Stimulated activated CD4-positive, alpha-beta T cell treated with anti-CD3 and anti-CD28 coated beads, Interleukin-12 subunit alpha, Interleukin-12 subunit beta, amount 100 ng/mL, for 48 hours (primary cell): ENCODE data around the gene TRABD2B.

Experiments used
- DNase-seq, 3 donors: peaks; one replicate each; pipeline ENCODE4 v3.0.0-alpha.2; 2020; ENCODE audit warnings: low read depth in 2 of 3, low spot score in 1 of 3

The TRABD2B gene

DNA sequence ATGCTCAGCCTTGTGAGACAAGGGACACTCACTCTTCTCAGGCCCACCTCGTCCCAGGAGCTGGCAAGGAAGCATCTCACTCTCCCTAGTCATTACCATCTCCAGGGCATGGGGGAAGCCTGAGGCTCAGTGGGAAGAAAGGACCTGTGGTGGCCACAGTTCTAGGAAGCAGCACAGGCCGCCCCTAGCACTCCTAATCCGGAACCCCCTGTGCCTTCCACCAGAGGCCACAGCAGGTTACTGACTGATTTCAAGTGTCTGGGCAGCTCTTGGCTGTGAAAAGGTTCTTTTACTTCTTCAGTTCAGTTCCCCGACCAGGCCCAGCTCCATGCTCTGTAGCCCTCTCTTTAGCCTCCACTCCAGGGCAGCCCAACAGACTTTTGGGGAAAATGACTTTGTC, 84.4 kb downstream of the TRABD2B start:
- no peak for DNase-seq

DNA sequence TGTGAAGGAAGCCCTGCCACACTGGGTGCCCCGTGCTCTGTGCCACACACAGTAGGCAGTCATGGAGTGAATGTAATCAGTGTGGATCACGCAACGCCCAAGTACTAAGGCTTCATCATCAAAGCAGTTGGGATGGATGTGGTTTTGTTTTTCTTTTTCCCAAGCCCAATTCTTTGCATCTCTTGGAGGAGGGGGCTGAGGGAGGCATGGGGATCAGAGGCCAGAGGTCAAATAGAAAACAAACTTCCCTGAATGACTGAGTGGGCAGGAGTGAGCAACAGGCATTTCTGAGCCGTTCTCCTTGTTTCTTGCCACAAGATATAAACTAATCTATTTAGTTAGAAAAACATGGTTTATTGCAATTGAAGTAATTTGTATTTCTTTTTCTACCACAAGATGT, 85.3 kb downstream of the TRABD2B start:
- no peak for DNase-seq

DNA sequence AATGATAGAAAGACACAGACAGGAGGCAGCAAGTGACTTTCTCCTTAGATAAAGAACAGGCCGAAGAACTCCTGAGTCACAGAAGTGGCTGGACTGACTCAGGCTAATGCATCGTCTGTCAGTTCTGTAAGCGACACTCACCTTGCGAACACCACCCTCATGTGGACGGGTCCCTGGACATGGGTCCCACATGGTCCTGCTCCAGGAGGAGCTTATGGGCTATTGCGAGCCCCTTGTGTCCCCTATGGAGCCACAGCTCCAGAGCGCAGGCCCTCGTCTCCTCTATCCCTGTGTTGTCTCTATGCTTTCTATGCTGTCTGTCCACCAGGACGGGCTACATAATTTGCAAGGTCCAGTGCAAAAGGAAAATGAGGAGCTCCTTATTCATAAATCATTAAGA, 85.8 kb downstream of the TRABD2B start:
- no peak for DNase-seq

DNA sequence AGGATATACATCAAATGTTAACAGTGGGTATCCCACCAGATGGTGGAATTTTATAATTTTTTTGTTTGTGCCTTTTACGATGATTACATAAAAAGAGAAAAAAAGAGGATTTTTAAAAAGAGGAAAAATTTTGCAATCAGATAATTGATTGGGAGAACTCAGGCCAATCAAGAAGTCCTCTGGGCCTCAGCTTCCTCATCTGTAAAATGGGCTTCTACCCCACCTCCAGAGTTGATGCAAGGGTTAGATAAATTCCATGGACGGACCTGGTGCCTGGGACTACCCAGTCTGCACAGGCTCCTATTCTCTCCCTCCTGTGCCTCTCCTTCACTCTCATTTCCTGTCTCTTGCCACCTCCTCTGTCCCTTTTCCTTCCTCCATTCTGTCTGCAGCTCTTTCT, 88.9 kb downstream of the TRABD2B start:
- DNase-seq: no peak

DNA sequence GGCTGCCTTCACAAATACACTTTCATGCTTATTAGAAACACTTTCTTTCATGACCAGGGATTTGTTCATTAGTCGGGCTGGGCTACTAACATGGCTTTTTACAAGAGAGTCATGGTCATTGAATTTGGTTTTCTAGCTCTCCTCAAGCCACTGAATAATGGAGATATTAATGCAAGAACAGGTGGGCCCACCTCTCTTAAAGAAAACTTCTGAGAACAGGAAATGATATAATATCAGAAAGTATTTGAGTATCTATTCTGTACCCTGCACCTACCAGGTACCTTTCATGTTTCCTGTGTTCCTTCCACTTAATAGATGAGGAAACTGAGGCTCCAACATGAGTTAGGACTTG, 90.0 kb downstream of the TRABD2B start:
- DNase-seq: no peak

DNA sequence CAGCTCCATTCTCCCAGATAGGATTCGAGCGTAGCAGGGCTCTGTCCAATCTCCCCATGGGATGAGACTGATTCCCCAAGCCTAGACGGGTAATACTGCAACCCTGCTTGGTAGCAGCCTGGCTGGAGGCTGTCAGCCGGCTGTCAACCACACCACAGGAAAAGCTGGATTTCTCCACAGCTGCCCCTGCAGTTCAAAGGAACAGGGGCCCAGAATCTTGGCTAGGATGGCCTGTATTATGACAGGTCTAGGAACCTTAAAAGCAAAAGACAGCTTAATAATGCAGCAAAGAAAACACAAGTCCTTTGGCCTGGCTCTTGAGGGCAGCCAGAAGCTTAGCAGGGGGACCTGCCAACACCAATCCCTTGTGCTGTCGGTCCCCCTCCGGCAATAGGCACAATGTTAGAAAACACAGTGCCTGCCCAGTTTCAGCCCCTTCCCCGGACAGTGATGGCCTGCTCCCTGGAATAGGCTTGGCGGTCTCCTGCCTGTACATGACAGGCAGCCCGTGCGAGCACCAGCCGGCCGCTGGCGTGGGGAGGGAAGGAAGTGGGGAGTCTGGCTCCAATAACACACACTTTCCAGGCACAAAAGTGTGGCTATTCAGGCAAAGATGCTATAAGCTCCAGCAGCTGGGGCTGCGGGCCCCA, 90.5 kb downstream of the TRABD2B start:
- no peak for DNase-seq

DNA sequence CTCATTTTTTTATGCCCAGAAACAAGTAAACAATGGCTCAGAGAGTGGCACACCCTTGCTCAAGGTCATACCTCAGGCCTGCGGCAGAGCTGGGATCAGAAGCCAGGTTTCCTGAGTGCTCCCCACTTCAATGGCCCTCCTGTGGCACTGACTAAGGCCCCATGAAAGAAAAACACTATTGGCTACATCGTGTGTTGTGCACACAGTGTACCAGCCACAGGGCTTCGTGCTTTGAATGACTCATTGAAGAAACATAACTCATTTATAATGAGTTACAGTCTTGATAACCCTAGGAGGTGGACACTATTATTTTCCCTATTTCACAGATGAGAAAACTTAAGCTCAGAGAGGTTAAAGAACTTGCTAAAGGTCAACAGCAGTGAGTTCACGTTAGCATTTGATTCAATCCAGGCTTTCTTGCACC, 91.2 kb downstream of the TRABD2B start:
- DNase-seq: no peak

DNA sequence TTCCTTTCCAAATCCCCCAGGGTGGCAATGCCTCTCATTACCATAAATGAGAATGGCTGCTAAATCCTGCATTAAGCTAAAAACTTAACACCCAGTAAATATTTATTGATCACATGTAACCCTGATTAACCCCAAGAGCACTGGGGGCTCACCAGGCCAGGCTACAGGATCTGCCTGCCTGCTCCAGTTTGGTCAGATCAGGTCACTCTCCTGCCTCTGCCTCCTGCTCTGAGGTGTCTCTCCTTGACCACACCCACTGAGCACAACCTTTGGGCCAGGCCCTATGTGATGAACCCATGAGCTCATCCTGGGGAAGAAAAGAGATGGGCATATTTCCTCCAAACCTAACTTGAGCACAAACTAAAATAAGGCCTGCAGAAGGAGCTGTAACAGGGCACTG, 93.5 kb downstream of the TRABD2B start:
- DNase-seq: no peak

DNA sequence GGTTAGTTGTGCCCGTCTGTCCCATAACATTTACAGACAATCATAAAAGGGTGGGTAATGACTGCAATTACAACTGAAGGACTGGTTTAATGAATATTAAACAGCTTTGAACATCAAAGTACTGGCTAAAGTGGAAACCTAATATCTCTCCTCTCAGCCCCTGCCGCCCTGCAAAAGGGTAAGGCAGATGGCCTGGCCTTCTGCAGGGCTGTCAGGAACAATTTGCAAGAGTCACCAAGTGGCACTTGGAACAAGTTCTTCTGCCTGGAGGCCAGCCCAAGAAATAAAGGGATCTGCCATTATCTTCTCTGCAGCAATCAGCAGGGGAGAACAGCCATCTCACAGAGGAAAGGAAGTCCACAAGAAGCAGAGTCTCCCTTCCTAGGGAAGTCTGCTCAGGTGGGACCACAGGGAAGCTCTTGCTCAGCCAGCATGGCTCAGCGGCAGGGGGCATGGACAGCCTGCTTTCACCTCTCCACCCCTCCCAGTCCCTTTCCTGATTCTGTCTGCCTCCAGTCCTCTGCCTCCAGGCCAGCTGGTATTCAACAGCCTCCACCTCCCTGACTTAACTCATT, 96.1 kb downstream of the TRABD2B start:
- no peak for DNase-seq

DNA sequence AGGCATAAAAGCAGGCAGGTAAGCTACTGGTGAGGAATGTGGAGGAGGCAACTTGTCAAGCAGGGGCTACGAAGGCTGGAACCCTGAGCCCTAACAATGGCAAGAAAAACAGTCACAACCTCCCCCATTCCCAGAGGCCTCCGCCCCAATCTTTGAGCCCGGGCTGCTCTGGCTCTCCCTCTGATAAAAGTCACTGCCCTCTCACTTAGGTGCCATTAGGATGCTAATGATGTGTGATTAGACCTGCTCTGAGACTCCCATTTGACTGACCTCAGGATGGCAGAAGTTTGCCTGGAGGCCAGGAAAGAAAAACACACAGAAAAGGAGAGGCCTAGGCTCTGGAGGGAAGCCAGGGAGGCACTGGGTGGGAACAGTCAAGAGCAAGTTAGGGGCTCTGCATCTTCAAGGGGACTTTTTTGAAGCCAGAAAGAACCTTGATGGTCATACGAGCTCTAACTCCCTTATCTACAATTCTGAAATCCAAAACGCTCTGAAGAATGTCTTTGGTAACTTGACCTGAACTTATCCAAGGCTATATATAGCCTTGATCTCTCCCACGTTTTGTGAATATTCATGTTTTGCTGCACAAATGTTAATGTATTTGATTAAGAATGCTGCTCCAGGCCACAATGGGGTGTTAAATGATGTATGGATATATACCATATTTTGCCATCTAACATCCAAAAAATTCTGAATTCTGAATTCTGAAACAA, 98.9 kb downstream of the TRABD2B start:
- no peak for DNase-seq

DNA sequence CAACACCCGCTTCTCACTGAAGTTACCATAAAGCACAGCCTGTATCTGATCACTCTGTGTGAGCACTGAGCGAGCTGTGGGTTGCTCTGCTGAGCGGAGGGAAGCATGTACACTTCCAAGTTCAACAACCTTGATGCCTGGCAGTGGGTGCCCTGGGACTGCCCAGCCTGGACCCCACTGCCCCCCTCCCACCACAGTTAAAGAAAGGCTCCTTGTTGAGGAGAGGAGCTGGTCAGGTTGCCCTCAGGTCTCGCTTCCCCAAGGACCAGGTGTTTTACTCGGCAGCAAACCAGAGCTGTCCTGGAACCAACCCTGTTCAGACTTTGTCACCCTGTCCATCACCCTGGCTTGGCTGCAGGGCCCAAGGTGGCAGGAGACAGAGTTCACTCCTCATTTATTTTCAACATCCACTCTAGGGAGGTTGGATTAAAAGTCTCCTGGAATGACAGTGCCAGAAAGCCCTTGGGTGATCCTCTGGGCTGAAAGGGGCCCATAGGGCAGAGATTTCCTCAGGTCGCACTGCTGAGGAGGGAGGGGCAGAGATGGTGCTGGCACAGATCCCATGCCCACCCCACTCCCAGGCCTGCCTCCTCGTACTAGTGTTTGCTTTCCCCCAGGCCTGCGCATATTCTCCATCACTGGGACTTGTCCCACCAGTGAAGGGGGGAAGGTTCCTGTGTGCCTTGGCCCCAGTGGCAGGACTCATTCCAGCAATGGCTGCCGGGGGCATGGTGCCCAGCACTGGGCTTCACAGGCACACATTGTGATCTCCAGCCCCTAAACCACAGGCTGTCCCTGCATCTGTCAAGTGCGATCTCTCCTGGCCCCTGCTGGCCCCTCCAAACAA, 101.7 kb downstream of the TRABD2B start:
- DNase-seq: no peak

DNA sequence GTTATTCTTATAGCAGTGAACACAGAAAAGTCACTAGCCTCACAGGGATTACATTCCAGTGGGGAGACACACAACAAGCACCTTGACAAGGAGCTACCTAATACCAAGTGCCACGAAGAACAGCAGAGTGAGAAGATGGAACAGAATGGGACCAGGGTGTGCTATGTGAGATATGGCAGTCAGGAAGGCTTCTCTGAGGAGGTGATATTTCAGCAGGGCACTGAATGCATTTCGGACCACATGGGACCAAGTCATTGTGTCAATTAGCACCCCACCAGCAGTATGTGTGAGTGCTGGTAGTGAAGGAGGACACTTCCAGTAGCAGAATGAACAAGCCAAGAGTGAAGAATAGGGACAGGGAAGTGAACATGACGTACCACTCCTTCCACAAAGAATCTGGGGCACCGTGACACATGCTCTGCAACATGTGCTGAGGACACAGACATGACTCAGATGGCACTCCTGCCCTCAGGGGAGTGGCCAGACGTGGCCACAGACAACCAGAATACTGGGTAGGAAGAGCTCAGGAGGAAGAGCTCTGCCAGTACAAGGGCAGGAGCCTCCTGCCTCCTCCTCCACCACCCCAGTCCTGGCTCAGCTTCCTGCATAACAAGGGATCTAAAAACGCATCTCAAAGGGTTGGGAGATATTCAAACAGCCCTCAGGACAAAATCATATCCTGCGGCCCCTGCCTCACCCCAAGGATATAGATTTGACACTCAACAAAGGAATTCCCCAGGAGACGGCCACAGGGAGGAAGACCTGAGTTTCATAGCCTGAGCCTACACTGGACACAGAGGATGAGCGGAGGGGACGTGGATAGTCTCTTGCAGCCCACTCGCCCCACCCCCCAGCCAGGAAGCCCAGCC, 102.5 kb downstream of the TRABD2B start:
- no peak for DNase-seq

DNA sequence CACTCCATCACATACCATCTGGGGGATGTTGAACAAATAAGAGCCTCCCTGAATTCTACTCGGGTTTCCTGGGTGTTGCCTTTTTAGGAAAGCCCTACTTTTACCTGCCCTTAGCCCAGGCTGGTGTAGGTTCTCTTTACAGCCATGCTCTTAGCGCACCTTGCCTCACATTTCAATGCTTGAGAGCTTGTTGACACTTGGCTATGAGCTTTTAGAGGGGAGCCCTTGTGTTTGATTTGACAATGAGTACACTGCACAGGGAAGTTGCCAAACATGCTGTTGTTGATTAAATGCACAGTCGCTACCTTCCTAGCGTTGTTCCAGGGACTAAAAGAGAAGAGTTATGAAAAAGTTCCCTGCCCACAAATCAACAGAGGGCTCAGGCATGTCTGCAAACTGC, 103.8 kb downstream of the TRABD2B start:
- no peak for DNase-seq

DNA sequence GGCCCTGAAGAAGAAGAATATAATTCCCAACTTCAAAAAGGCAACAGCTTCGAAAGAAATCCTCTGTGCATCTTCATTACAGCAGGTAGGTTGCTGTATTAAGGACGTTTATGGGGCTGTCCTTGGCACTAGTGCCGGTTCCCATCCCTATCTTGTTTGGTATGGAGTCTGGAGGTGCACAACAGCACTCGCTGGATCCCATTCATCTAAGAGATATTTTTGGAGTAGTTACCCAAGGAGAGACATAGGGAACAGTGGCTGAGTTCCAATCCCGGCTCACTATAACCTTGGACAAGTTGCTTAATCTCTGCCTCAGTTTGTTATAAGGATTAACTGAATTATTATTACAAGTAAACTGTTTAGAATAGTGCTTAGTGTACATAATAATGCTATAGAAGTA, 106.4 kb downstream of the TRABD2B start:
- no peak for DNase-seq

DNA sequence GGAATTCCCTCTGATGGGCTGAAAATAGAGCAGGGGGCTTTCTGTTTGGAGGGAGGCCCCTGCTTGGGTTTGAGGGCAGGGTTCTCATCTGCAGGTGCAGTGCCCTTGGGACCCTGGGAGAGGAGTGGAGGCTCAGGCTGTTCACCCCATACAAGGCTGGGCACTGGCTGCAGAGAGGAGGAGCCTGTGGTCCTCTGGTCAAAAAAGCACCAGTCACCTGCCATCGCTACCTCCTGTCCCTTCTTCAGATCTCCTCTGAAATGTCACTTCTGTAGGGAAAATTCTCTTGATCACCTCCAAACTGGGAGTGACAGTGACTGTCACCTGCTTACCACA, 108.9 kb downstream of the TRABD2B start:
- DNase-seq: no peak

DNA sequence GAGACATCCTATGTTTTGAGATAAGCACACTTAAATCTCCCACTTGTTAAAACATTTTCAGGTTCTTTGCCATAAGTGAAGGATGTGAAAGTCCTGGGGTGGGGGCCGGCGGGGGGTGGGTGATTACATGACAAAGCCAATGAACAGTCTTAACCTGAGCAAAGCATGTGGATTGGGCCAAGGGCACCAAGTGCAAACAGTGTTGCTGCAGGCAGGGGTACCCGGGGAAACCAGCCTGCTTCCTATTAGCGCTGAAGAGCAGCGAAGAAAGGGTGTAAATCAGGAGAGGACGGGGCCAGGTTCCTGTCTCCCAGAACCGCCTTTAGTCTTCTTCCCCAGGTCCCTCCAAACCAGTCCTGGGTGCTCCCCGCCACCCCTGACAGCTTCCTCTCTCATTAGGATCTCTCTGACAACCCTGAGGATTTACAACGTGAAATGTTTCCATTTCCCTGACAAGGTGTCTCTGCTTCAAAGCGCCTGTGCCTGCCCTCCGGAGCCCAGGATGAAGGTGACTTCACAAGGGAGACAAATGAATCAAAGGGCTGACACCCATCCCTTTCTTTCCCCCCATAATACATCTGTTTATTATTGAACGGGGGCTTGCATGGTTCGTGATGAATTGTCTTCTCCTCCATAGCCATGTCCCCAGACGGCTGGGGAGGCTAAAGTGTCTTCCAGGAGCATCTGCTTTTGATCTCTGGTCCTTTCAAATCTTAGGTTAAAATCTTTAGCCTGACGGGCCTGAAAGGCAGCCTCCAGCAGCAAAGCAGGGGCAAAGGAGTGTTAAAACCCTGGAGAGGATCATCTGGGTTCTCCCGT, 109.5 kb downstream of the TRABD2B start:
- DNase-seq: no peak

DNA sequence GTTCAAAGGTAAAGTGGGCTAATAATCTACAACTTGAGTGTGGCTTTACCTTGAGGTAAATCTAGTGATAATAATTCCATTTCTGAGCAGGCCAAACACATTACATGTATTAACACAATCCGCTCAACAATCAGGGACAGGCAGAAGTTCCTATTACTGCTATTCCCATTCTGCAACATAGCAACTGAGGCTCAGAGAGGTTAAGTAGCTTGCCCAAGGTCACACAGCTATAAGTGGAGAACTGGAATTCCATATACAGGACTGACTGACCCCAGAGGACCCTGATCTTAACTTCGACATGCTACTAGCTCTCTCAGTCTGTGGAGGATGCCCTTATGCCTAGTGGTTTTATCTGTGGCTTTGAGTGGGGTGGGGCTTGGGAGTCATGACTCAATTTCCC, 110.1 kb downstream of the TRABD2B start:
- no peak for DNase-seq

DNA sequence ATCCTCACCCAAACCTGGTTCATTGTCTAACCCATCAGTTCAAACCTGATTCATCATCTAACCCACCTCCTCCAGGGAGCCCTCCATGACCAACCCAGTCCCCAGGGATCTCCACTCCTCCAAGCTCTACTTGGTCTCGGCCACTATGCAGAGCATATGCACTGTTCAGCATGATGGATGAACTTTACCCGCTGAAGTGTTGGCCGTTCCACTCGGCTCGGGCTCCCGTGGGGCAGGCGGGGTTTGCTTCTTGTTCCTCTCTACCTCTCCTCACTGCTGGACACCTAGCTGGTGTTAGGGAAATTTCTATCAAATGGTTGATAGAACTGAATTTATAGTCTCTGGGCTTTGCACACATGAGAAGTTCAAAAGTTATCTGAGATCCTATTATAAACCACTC, 111.0 kb downstream of the TRABD2B start:
- DNase-seq: no peak

DNA sequence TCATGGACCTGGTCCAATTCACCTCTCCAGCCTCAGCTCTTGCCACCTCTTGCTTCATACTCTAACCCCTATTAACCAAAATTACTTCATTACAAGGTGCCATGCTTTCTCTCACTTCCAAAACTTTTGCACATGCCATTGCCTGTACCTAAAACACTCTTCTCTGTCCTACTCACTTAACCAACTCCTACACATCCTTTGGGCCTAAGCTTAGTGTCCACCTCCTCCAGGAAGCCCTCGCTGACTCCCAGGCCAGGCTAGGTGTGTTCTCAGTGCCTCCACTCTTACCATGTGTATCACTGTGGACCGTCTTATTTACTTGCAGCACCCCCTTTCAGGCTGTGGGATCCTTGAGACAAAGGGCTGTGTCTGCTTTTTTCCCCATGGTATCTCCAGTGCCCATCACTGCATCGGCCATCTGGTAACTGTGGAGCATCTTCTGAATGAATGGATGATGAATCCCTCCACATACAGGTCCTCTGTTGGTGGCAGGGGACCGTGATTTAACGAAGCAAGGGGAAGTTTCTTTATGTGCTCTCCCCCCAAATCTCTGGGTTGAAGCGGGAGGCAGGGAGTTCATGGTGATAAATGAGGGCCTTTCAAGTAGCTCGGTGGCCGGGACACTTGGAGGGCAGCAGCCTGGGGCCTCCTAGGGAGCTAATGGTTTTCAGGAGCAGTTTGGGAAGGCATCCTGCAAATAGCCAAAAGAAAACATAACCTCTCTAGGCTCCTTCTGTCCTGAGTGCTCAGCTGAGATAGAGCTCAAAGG, 111.9 kb downstream of the TRABD2B start:
- DNase-seq: no peak

DNA sequence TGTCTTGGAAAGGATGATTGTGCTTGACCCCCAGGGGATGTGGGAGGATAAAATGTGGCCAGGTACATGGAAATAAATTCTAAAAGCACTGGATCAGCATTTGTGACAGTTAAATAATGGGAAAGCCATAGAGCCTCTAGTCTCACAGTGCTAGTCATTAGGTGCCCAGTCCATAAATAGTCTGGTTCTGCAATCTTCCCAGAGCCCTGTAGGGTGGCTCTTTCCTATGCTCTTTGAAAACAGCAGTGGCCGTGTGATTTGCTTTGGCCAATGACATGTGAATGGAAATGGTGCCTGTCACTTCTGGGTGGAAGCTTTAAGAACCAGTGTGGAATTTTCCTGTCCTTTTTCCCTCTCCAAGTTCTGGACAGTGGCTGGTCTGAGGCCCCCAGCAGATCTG, 113.2 kb downstream of the TRABD2B start:
- no peak for DNase-seq
